Hepatocyte (in vitro differentiated cells): ENCODE measurements around the gene KCTD15.

Experiments used
- EZH2 ChIP-seq: fragments of 200-600 bp; sonication (generic); IDR thresholded peaks from 2 replicates; pipeline ENCODE4 v1.6.1; 2016; ENCODE audit warnings: antibody characterized with exemption, mild to moderate bottlenecking, borderline replicate concordance
- EZH2phosphoT487 ChIP-seq: fragments of 200-600 bp; sonication (generic); IDR thresholded peaks from one replicate; pipeline ENCODE4 v1.6.1; 2018; ENCODE audit warnings: antibody characterized with exemption, mild to moderate bottlenecking, low read depth, moderate library complexity; ENCODE audit not compliant: unreplicated experiment, severe bottlenecking
- TF ChIP-seq, protein P1 (sequence below): fragments of 200-600 bp; sonication (generic); IDR thresholded peaks from 2 replicates; pipeline ENCODE4 v1.5.1; 2016; ENCODE audit warnings: antibody characterized with exemption, mild to moderate bottlenecking; ENCODE audit not compliant: poor library complexity

DNA sequence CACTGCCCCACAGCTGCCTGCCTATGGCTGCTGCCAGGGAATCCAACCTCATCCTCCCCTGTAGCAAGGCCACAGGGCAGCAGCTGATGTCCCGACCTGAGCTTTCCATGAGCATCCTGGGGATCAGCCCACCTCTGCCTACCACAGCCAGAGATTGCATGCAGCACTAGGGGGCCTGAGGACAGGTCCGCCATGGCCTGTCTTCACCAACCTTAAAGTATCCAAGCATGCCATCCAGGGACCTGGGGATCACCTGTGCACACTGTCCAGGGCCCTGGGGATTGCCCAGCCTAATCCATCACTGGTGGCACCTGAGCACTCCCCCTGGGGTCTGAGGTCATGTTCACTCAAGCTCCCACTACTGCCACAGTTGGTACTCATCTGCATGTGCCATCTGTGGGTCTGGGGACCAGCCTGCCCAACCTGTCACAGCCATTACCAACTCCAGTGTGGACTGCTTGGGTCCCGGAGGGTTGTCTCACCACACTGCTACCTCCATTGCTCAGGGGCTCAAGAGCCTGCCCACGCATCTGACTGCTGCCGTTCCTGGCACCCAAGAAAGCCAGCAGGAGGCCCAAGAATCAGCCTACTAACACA, 53.0 kb downstream of the KCTD15 start:
- TF ChIP-seq, protein P1, sequence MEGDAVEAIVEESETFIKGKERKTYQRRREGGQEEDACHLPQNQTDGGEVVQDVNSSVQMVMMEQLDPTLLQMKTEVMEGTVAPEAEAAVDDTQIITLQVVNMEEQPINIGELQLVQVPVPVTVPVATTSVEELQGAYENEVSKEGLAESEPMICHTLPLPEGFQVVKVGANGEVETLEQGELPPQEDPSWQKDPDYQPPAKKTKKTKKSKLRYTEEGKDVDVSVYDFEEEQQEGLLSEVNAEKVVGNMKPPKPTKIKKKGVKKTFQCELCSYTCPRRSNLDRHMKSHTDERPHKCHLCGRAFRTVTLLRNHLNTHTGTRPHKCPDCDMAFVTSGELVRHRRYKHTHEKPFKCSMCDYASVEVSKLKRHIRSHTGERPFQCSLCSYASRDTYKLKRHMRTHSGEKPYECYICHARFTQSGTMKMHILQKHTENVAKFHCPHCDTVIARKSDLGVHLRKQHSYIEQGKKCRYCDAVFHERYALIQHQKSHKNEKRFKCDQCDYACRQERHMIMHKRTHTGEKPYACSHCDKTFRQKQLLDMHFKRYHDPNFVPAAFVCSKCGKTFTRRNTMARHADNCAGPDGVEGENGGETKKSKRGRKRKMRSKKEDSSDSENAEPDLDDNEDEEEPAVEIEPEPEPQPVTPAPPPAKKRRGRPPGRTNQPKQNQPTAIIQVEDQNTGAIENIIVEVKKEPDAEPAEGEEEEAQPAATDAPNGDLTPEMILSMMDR = no peak
- TF ChIP-seq EZH2 = no peak
- no peak for TF ChIP-seq EZH2phosphoT487
